ENCODE data around the gene TIMM9.
"Not testable (repeated sequence)": the region's sequence is repeated elsewhere in the genome, so short reads cannot be mapped to it uniquely, and the experiment has no call there.

Gene TIMM9

GRCh38 chr14:58427281-58428117 is at the start of gene TIMM9, which contains the start of gene KIAA0586:
TSS of gene TIMM9 (minus strand) at chr14:58427531. CDS start at chr14:58411945, 15,586 bp downstream.
TSS of gene KIAA0586 (plus strand) at chr14:58427719. CDS start at chr14:58428265, 546 bp downstream.
- DNase-seq: peak; percentile 98

GRCh38 chr14:58476320-58476719 is 49.0 kb upstream of the TIMM9 start:
- no peak for DNase-seq

- no peak for DNase-seq
Observed at GRCh38 chr14:58469309-58469708, 42.0 kb upstream of the TIMM9 start.

GRCh38 chr14:58467575-58467974 is 40.2 kb upstream of the TIMM9 start:
- no peak for DNase-seq

- DNase-seq: no peak
Observed at GRCh38 chr14:58466459-58466858, 39.1 kb upstream of the TIMM9 start.

- no peak for DNase-seq
Observed at GRCh38 chr14:58465421-58465820, 38.1 kb upstream of the TIMM9 start.

GRCh38 chr14:58464652-58465051 is 37.3 kb upstream of the TIMM9 start:
- no peak for DNase-seq

- no peak for DNase-seq
Observed at GRCh38 chr14:58463147-58463546, 35.8 kb upstream of the TIMM9 start.

GRCh38 chr14:58460772-58461171 is 33.4 kb upstream of the TIMM9 start:
- DNase-seq: no peak

- no peak for DNase-seq
Observed at GRCh38 chr14:58455593-58456265, 28.4 kb upstream of the TIMM9 start.

GRCh38 chr14:58444627-58445026 is 17.3 kb upstream of the TIMM9 start:
- no peak for DNase-seq

- no peak for DNase-seq
Observed at GRCh38 chr14:58439476-58439875, 12.1 kb upstream of the TIMM9 start.

GRCh38 chr14:58430156-58430555 is 2.8 kb upstream of the TIMM9 start:
- DNase-seq: no peak

GRCh38 chr14:58428118-58428683 is 870 bp upstream of the TIMM9 start:
- DNase-seq: peak; percentile 56

- DNase-seq: peak; percentile 87
Observed at GRCh38 chr14:58426670-58427280, 556 bp downstream of the TIMM9 start.

GRCh38 chr14:58416934-58417333 is 10.4 kb downstream of the TIMM9 start:
- DNase-seq: not testable (repeated sequence)

GRCh38 chr14:58415636-58416547 is 11.4 kb downstream of the TIMM9 start:
- no peak for DNase-seq

- no peak for DNase-seq
Observed at GRCh38 chr14:58414845-58415244, 12.5 kb downstream of the TIMM9 start.

GRCh38 chr14:58408681-58409215 is 18.6 kb downstream of the TIMM9 start:
- no peak for DNase-seq

GRCh38 chr14:58401587-58401986 is 25.7 kb downstream of the TIMM9 start:
- DNase-seq: no peak

GRCh38 chr14:58398895-58399294 is 28.4 kb downstream of the TIMM9 start:
- no peak for DNase-seq

- DNase-seq: no peak
Observed at GRCh38 chr14:58398495-58398894, 28.8 kb downstream of the TIMM9 start.

Measured in NCI-H2029 treated with DMSO at 0.1 percent for 48 hours (cell line).